HEK293T (cell line): ENCODE data around the gene SF3A2.

Source experiments
- CTCF ChIA-PET: fragments of 350-600 bp; formaldehyde crosslinking; extraction: SDS; loops from one replicate; lab custom pipeline; 2021; ENCODE audit warnings: antibody characterized with exemption, inconsistent platforms; lab: Yijun Ruan, JAX
- POLR2A ChIA-PET: fragments of 350-600 bp; formaldehyde crosslinking; extraction: SDS; loops from one replicate; lab custom pipeline; 2020; ENCODE audit warnings: antibody characterized with exemption, inconsistent platforms; lab: Yijun Ruan, JAX
- DNase-seq: peaks from one replicate; pipeline ENCODE4 v3.0.0; 2012; ENCODE audit warnings: mixed read lengths; ENCODE audit errors: extremely low spot score
- ARNT ChIP-seq: fragments of 450-650 bp; IDR thresholded peaks from 2 replicates; pipeline ENCODE4 v1.6.1; 2017; ENCODE audit warnings: mild to moderate bottlenecking
- BHLHE40 ChIP-seq: fragments of 450-650 bp; IDR thresholded peaks from 2 replicates; pipeline ENCODE4 v1.6.1; 2016; ENCODE audit warnings: mild to moderate bottlenecking, moderate library complexity, borderline replicate concordance
- CTBP1 ChIP-seq: fragments of 450-650 bp; IDR thresholded peaks from 2 replicates; pipeline ENCODE4 v1.6.1; 2016; ENCODE audit warnings: borderline replicate concordance
- ELF4 ChIP-seq: fragments of 450-650 bp; IDR thresholded peaks from 2 replicates; pipeline ENCODE4 v1.6.1; 2017; ENCODE audit warnings: antibody characterized with exemption
- FOXA1 ChIP-seq: fragments of 450-650 bp; IDR thresholded peaks from 2 replicates; pipeline ENCODE4 v1.6.1; 2016; ENCODE audit warnings: mild to moderate bottlenecking
- FOXK2 ChIP-seq: fragments of 450-650 bp; IDR thresholded peaks from 2 replicates; pipeline ENCODE4 v1.6.1; 2016; ENCODE audit warnings: mild to moderate bottlenecking
- FOXM1 ChIP-seq: fragments of 450-650 bp; IDR thresholded peaks from 2 replicates; pipeline ENCODE4 v1.6.1; 2017; ENCODE audit warnings: mild to moderate bottlenecking, borderline replicate concordance
- HDGF ChIP-seq: fragments of 450-650 bp; IDR thresholded peaks from 2 replicates; pipeline ENCODE4 v1.6.1; 2017; ENCODE audit warnings: antibody characterized with exemption, borderline replicate concordance
- L3MBTL2 ChIP-seq: fragments of 450-650 bp; conservative IDR thresholded peaks from 2 replicates; pipeline ENCODE4 v1.6.1; 2016; ENCODE audit warnings: mild to moderate bottlenecking
- LEF1 ChIP-seq: fragments of 450-650 bp; IDR thresholded peaks from 2 replicates; pipeline ENCODE4 v1.6.1; 2017; ENCODE audit warnings: mild to moderate bottlenecking, borderline replicate concordance
- NFRKB ChIP-seq: fragments of 450-650 bp; IDR thresholded peaks from 2 replicates; pipeline ENCODE4 v1.6.1; 2016; ENCODE audit warnings: mild to moderate bottlenecking, moderate library complexity
- SP1 ChIP-seq: fragments of 450-650 bp; IDR thresholded peaks from 2 replicates; pipeline ENCODE4 v1.6.1; 2017
- SUZ12 ChIP-seq: fragments of 450-650 bp; IDR thresholded peaks from 2 replicates; pipeline ENCODE4 v1.6.1; 2016; ENCODE audit warnings: mild to moderate bottlenecking
- TARDBP ChIP-seq: fragments of 450-650 bp; IDR thresholded peaks from 2 replicates; pipeline ENCODE4 v1.6.1; 2016
- ZNF384 ChIP-seq: fragments of 450-650 bp; IDR thresholded peaks from 2 replicates; pipeline ENCODE4 v1.6.1; 2016
- TF ChIP-seq, protein P1 (sequence below): fragments of 450-650 bp; IDR thresholded peaks from 2 replicates; pipeline ENCODE4 v1.6.1; 2016

The SF3A2 gene

DNA sequence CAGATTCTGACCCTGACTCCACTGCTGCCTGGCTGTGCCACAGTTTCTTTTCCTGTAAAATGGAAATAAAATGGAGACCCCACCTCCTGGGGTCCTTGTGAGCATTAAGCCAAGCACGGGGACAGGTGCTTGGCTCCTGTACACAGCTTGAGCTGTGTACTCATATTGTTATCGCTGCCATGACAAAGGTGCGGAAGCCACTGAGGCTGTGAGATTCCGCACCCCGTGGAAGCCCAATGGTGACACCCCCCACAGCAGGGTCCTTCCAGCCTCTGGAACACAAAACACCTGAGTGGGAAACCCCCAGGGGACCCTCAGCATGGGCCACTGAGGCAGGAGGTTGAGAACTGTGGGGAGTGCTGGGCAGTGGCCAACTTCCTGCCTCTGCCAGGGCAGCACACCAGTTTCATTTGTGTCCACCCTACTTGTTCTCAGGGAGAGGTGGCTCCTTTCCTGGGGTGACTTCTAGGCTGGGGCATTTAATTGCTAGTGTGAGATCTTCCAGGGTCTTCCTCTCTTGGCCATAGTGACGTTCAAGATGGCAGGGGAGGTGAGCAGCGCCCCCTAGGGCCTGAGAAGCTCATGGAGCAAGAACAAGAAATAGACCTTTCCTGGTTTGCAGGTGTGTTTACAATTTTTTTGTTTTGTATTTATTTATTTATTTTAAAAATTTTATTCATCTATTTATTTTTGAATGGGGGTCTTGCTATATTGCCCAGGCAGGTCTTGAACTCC is 25.0 kb downstream of the SF3A2 start:
- ChIA-PET CTCF (interaction anchor here (0.5 to 1.3 kb wide), 6 partner anchors 8 to 74 kb away, joined by 3 to 5 read pairs (median 4); partner anchors contain the start of genes LSM7 and SPPL2B), POLR2A (interaction anchor here (0.6 kb wide), 1 partner anchor 23 kb away, joined by 4 read pairs; no protein-coding TSS in a partner anchor)
- no peak for DNase-seq
- TF ChIP-seq SUZ12 (no peak), ARNT (no peak), BHLHE40 (no peak), HDGF (no peak), SP1 (no peak), FOXM1 (no peak), FOXA1 (no peak), LEF1 (no peak), L3MBTL2 (no peak), ELF4 (no peak), CTBP1 (no peak), NFRKB (no peak), FOXK2 (no peak)
- TF ChIP-seq, protein P1, sequence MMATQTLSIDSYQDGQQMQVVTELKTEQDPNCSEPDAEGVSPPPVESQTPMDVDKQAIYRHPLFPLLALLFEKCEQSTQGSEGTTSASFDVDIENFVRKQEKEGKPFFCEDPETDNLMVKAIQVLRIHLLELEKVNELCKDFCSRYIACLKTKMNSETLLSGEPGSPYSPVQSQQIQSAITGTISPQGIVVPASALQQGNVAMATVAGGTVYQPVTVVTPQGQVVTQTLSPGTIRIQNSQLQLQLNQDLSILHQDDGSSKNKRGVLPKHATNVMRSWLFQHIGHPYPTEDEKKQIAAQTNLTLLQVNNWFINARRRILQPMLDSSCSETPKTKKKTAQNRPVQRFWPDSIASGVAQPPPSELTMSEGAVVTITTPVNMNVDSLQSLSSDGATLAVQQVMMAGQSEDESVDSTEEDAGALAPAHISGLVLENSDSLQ: no peak

DNA sequence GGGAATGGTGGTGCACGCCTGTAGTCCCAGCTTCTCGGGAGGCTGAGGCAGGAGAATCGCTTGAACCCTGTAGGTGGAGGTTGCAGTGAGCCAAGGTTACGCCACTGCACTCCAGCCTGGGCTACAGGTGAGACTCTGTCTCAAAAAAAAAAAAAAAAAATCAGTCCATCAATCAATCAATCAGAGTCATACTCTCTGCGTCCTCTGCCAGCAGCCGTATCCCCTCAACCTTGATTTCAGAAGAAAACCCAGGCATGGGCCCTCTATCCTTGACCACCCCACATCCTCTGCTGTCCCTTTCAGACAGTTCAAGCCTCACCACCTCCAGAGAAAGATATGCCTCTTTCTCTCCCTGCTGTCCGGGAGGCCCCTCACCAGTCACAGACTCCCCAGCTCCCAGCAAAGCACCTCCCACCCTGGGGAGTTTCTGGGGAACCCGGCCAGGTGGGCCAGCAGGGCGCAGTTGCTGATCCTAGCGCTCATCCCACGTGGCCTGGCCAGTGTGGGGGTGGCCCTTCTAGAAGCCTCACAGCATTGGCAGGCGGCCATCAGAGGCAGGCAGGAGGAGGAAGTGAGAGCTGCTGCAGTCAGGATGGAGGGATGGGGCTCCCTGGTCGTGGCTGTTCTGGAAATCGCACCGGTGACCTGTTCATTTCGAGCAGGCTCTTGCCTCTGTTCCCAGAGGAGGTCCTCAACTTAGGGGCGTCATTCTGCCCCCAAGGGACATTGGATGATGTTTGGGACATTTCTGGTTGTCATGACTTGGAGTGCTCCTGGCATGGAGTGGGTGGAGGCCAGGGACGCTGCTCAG is 29.8 kb downstream of the SF3A2 start:
- TF ChIP-seq NFRKB (no peak), FOXA1 (no peak)
- TF ChIP-seq, protein P1: peak; percentile 68
- CTCF ChIA-PET: interaction anchor here (1.2 kb wide), 1 partner anchor 36 kb away, joined by 3 read pairs; no protein-coding TSS in a partner anchor
- POLR2A ChIA-PET: no interaction called here
- DNase-seq: no peak

DNA sequence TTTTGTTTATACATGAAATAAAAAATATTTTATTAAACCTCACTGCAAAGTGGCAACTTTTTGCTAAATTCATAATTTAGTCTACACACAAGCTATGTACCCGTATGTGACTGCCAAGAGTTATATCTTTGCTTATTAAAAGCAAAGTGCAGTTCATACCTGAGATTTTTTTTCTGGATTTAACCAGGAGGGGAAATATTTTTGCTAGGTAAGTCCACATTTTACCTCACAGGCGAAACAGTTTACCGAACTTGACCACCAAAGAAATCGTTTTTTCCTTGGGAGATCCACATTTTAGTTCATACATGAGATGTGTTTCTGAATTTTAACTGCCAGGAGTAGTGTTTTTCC is 31.8 kb downstream of the SF3A2 start:
- no peak for TF ChIP-seq FOXM1
- TF ChIP-seq FOXK2: no peak
- no peak for TF ChIP-seq BHLHE40
- TF ChIP-seq SUZ12: no peak
- POLR2A ChIA-PET: interaction anchor here (0.7 kb wide), 1 partner anchor 9 kb away, joined by 3 read pairs; no protein-coding TSS in a partner anchor
- CTCF ChIA-PET: no interaction called here
- no peak for DNase-seq

DNA sequence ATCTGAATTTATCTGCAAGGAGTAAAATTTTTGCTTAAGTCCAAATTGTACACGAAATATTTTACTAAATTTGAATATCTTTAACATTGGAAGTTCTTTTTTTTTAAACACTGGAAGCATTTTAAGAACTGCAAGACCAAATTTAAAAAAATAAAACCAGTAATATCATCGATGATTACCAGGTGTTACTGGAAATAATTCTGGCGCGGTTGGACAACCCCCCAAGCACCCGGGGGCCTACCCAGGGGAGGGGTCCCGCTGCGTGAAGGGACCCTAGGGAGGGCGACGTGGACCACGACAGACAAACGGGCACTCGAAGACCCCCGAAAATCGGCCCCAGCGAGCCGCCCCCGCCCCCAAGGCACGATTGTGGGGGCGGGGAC is 32.2 kb downstream of the SF3A2 start:
- TF ChIP-seq FOXM1 (no peak; the same call in 1 of the 2 replicates), ARNT (no peak), FOXA1 (no peak), CTBP1 (no peak), SUZ12 (no peak), L3MBTL2 (no peak), TARDBP (no peak), NFRKB (no peak), FOXK2 (no peak), ELF4 (no peak), ZNF384 (no peak), HDGF (no peak), BHLHE40 (no peak), SP1 (no peak), LEF1 (no peak)
- TF ChIP-seq, protein P1: no peak
- ChIA-PET POLR2A (no interaction called here), CTCF (no interaction called here)
- DNase-seq: no peak

DNA sequence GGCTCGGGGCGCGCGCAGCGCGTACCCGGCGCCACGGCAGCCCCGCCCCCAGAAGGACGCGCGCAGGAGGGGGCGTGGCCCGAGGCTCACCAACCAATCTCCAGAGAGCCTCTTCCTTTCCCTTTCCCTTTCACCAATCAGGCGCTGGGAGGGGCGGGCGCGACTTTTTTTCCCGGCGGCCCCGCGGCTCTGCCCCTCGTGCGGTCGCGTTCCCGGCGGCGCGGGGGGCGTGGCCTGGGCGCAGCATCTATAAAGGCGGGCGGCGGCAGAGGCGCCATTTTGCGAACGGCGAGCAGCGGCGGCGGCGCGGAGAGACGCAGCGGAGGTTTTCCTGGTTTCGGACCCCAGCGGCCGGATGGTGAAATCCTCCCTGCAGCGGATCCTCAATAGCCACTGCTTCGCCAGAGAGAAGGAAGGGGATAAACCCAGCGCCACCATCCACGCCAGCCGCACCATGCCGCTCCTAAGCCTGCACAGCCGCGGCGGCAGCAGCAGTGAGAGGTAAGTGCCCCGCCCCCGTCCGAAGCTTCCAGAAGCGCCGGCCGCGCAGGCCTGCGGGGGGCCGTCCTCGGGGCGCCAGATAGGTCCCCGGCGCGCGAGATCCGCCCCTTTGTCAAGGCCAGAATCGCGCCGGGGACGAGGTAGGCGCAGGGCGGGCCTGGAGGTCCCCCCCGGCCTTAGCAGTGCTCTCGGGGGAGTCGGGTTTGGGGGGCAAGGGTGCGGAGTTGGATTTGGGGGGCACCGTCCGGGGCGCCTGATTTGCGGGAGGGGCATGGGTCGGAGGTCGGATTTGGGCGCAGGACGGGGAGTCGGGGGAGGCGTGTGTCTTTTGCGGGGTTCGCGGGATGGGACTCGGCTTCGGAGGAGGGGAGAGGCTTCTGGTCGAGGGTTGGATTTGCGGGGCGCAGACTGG is 32.9 kb downstream of the SF3A2 start:
- TF ChIP-seq TARDBP (no peak), NFRKB (no peak), LEF1 (peak; percentile 73; the same call in 1 of the 2 replicates), CTBP1 (no peak), ELF4 (peak; percentile 86)
- POLR2A ChIA-PET: interaction anchor here (1.1 to 1.3 kb wide), 2 partner anchors 9 to 32 kb away, joined by 4 to 6 read pairs; no protein-coding TSS in a partner anchor
- CTCF ChIA-PET: no interaction called here
- DNase-seq: peak; percentile 99
